PC-9 (cell line): ENCODE data around the gene VSIG10. TPM values are rescaled to one million over a fixed set of nuclear protein-coding genes. Genes with fewer than 3 reads are reported as not detected.
"Not testable (repeated sequence)": the region's sequence is repeated elsewhere in the genome, so short reads cannot be mapped to it uniquely, and the experiment has no call there.

ENCODE experiments used
- BruUV-seq: library from RNA; stranded (reverse); fragments of 400-500 nt; replicated peaks from 2 replicates; lab custom pipeline; 2021; lab: Mats Ljungman, UMichigan
- CTCF ChIA-PET: fragments of 300-600 bp; sonication (Branson Sonifier 250); formaldehyde crosslinking; loops from one replicate; lab custom pipeline; 2022; ENCODE audit warnings: antibody characterized with exemption; lab: Charles Lee
- POLR2A ChIA-PET: fragments of 300-600 bp; sonication (Branson Sonifier 250); formaldehyde crosslinking; loops from one replicate; lab custom pipeline; 2022; ENCODE audit warnings: antibody characterized with exemption; ENCODE audit not compliant: unreplicated experiment; lab: Charles Lee
- DNase-seq, 2 experiments: peaks; one replicate each; pipeline versions ENCODE4 v3.0.0 to v3.0.0-alpha.2; 2015 to 2022; ENCODE audit warnings: mixed read lengths in 1 of 2
- H2AFZ ChIP-seq: fragments of 200-600 bp; sonication (generic); 2 replicates; pipeline ENCODE4 v1.8.1; 2017; ENCODE audit warnings: antibody characterized with exemption
- H3F3A ChIP-seq: fragments of 200-600 bp; sonication (generic); 2 replicates; pipeline ENCODE4 v1.8.1; 2017; ENCODE audit warnings: antibody characterized with exemption, mild to moderate bottlenecking, low read depth; ENCODE audit not compliant: insufficient read depth
- H3K27ac ChIP-seq: fragments of 200-600 bp; sonication (generic); 2 replicates; pipeline ENCODE4 v1.6.1; 2016; ENCODE audit warnings: mixed run types
- H3K27me3 ChIP-seq: fragments of 200-600 bp; sonication (generic); 2 replicates; pipeline ENCODE4 v1.6.1; 2016; ENCODE audit warnings: low read depth, mixed run types; ENCODE audit not compliant: insufficient read depth
- H3K36me3 ChIP-seq: fragments of 200-600 bp; sonication (generic); 2 replicates; pipeline ENCODE4 v1.6.1; 2016; ENCODE audit warnings: low read depth, mixed run types
- H3K4me1 ChIP-seq: fragments of 200-600 bp; sonication (generic); replicated peaks from 2 replicates; pipeline ENCODE4 v1.6.1; 2016; ENCODE audit warnings: mixed run types; ENCODE audit not compliant: insufficient read depth
- H3K4me2 ChIP-seq: fragments of 200-600 bp; sonication (generic); 2 replicates; pipeline ENCODE4 v1.6.1; 2017; ENCODE audit warnings: mixed run types
- H3K4me3 ChIP-seq: fragments of 200-600 bp; sonication (generic); 2 replicates; pipeline ENCODE4 v1.6.1; 2016; ENCODE audit warnings: mixed run types
- H3K79me2 ChIP-seq: fragments of 200-600 bp; sonication (generic); 2 replicates; pipeline ENCODE4 v1.6.1; 2017; ENCODE audit warnings: low read depth, mixed run types
- H3K9me2 ChIP-seq: fragments of 200-600 bp; sonication (generic); 2 replicates; pipeline ENCODE4 v1.8.1; 2017; ENCODE audit warnings: mild to moderate bottlenecking; ENCODE audit not compliant: insufficient read depth
- H3K9me3 ChIP-seq: fragments of 200-600 bp; sonication (generic); 2 replicates; pipeline ENCODE4 v1.8.1; 2016; ENCODE audit warnings: low read depth; ENCODE audit not compliant: insufficient read depth
- H4K20me1 ChIP-seq: fragments of 200-600 bp; sonication (generic); 2 replicates; pipeline ENCODE4 v1.8.1; 2017; ENCODE audit not compliant: insufficient read depth
- CTCF ChIP-seq: fragments of 200-600 bp; sonication (generic); conservative IDR thresholded peaks from 2 replicates; pipeline ENCODE4 v1.6.1; 2017; ENCODE audit warnings: mixed run types, antibody characterized with exemption, mild to moderate bottlenecking, moderate library complexity
- EZH2 ChIP-seq: fragments of 200-600 bp; sonication (generic); IDR thresholded peaks from 2 replicates; pipeline ENCODE4 v1.8.0; 2017; ENCODE audit warnings: antibody characterized with exemption, low read depth
- intact Hi-C: fragments of 100-400 bp; cut with micrococcal nuclease; formaldehyde crosslinking; loops from one replicate; pipeline ENCODE4 v1.10.0; 2022; ENCODE audit not compliant: unreplicated experiment
- total RNA-seq: library from RNA; stranded (reverse); gene quantifications from 2 replicates; pipeline ENCODE4 v1.2.3, GENCODE V29; 2021

The VSIG10 gene
- total RNA-seq, 1 experiment from 2014 or later, result 45.7 TPM

- Histone ChIP-seq H3K9me3 (no peaks in the 10 kb centered on the region), H2AFZ (peak overlapping the region; percentile 84), H3F3A (peaks cover 6% of the 10 kb centered on the region; the same call in 1 of the 2 replicates), H4K20me1 (no peaks in the 10 kb centered on the region), H3K79me2 (peaks cover 37% of the 10 kb centered on the region), H3K4me3 (peak overlapping the region; percentile 83), H3K9me2 (no peaks in the 10 kb centered on the region), H3K27me3 (no peaks in the 10 kb centered on the region), H3K27ac (no peak overlapping the region), H3K4me1 (peaks cover 28% of the 10 kb centered on the region), H3K4me2 (peak overlapping the region; percentile 83), H3K36me3 (0 out of 2 replicates have a peak, but pooled peaks cover 4% of the 10 kb centered on the region)
- TF ChIP-seq EZH2 (no peak), CTCF (no peak)
- POLR2A ChIA-PET, result no interaction called here
- intact Hi-C loops, result loop anchor here (2.0 to 10.0 kb wide), 2 partner anchors 74 to 262 kb away; no protein-coding TSS in a partner anchor
- CTCF ChIA-PET, result no interaction called here
- DNase-seq, result no peak
- BruUV-seq, result TSS peak; percentile 58
These were observed 33.4 kb upstream of the VSIG10 start for GRCh38 chr12:118137148-118137678.

- peaks cover 37% of the 10 kb centered on the region for H3K79me2 ChIP-seq
- DNase-seq, result peak in 1 of 2 experiments; percentile 4
- CTCF ChIA-PET, result interaction anchor here (0.6 to 1.7 kb wide), 2 partner anchors 16 to 82 kb away, joined by 3 to 4 read pairs; no protein-coding TSS in a partner anchor
These were observed 32.8 kb upstream of the VSIG10 start for GRCh38 chr12:118136559-118137003.

GRCh38 chr12:118135788-118136558 lies 32.2 kb upstream of the VSIG10 start, which contains the start of gene PEBP1:
Gene PEBP1, plus strand, starts transcription at chr12:118136124. Its CDS starts 86 bp downstream, at chr12:118136210.
- Histone ChIP-seq H3K79me2 (peaks cover 37% of the 10 kb centered on the region), H3K27me3 (no peaks in the 10 kb centered on the region), H3K9me3 (no peaks in the 10 kb centered on the region), H3K4me2 (peak within 1 kb of the TSS; percentile 83), H3F3A (peaks cover 16% of the 10 kb centered on the region), H3K4me1 (peaks cover 38% of the 10 kb centered on the region), H2AFZ (peak within 1 kb of the TSS; percentile 84), H3K9me2 (no peaks in the 10 kb centered on the region), H3K4me3 (peak within 1 kb of the TSS; percentile 83), H4K20me1 (no peaks in the 10 kb centered on the region), H3K36me3 (0 out of 2 replicates have a peak, but pooled peaks cover 4% of the 10 kb centered on the region), H3K27ac (0 out of 2 replicates have a peak within 1 kb of the TSS, but pooled peaks have one; percentile 34)
- ChIA-PET CTCF (interaction anchor here (0.6 to 1.7 kb wide), 3 partner anchors 15 to 918 kb away, joined by 3 to 9 read pairs (median 4); no protein-coding TSS in a partner anchor), POLR2A (interaction anchor here (0.5 to 0.6 kb wide), 4 partner anchors 12 to 177 kb away, joined by 3 to 6 read pairs (median 4); no protein-coding TSS in a partner anchor)
- peak; percentile 85 to 96 for DNase-seq
- no TSS peak for BruUV-seq
- intact Hi-C loops, result loop anchor here (1.0 to 10.0 kb wide), 3 partner anchors 34 to 261 kb away; no protein-coding TSS in a partner anchor
- TF ChIP-seq EZH2 (no peak), CTCF (no peak)

More at GRCh38 chr12:118136559-118137003, 32.8 kb upstream of the VSIG10 start:
- no TSS peak for BruUV-seq
- TF ChIP-seq EZH2, result no peak
- Histone ChIP-seq H3K27ac (no peak overlapping the region), H3F3A (peaks cover 12% of the 10 kb centered on the region), H3K4me2 (peak overlapping the region; percentile 83), H3K4me3 (peak overlapping the region; percentile 83), H3K36me3 (0 out of 2 replicates have a peak, but pooled peaks cover 4% of the 10 kb centered on the region), H3K9me3 (no peaks in the 10 kb centered on the region), H2AFZ (peak overlapping the region; percentile 84), H3K9me2 (no peaks in the 10 kb centered on the region), H3K27me3 (no peaks in the 10 kb centered on the region), H3K4me1 (peaks cover 34% of the 10 kb centered on the region), H4K20me1 (no peaks in the 10 kb centered on the region)
- POLR2A ChIA-PET, result interaction anchor here (0.6 kb wide), 2 partner anchors 69 to 176 kb away, joined by 3 to 6 read pairs; no protein-coding TSS in a partner anchor
- intact Hi-C loops, result loop anchor here (1.0 to 10.0 kb wide), 3 partner anchors 34 to 262 kb away; no protein-coding TSS in a partner anchor

GRCh38 chr12:118129436-118129835 lies 25.6 kb upstream of the VSIG10 start:
- H2AFZ ChIP-seq, DNase-seq, H3K36me3 ChIP-seq, CTCF ChIA-PET, H3K27ac ChIP-seq, H3K9me2 ChIP-seq, intact Hi-C loops, H3K27me3 ChIP-seq, H3K4me2 ChIP-seq, H3K4me3 ChIP-seq, H4K20me1 ChIP-seq, BruUV-seq, H3K9me3 ChIP-seq: not testable (repeated sequence)
- POLR2A ChIA-PET, result interaction anchor here (0.6 kb wide), 1 partner anchor 250 kb away, joined by 3 read pairs; no protein-coding TSS in a partner anchor
- Histone ChIP-seq H3F3A (peaks cover 16% of the 10 kb centered on the region), H3K4me1 (peaks cover 17% of the 10 kb centered on the region), H3K79me2 (peaks cover 11% of the 10 kb centered on the region; the same call in 1 of the 2 replicates)
